Prostate gland (tissue), 2 donors: ENCODE results near the gene DNAJC2.
"Not testable (repeated sequence)": the region's sequence is repeated elsewhere in the genome, so short reads cannot be mapped to it uniquely, and the experiment has no call there.

ENCODE experiments used
- CTCF ChIP-seq, 4 experiments: fragments of 200-600 bp in 2 of 4; fragments of 450-650 bp in 2 of 4; sonication (generic) in 2 of 4; IDR thresholded peaks; 1 replicate in 3 of 4; 2 replicates in 1 of 4; pipeline ENCODE4 v1.5.1; 2016 to 2019; ENCODE audit warnings: antibody characterized with exemption in 4 of 4, mild to moderate bottlenecking in 2 of 4, moderate library complexity in 2 of 4
- POLR2AphosphoS5 ChIP-seq: sonication (generic); formaldehyde crosslinking; IDR thresholded peaks from one replicate; pipeline ENCODE4 v1.6.1; 2017; ENCODE audit warnings: antibody characterized with exemption

- not testable (repeated sequence) for TF ChIP-seq CTCF (IDR thresholded peaks at IDR 0.05); POLR2AphosphoS5
Measured at GRCh38 chr7:103266229-103266628, 78.3 kb downstream of the DNAJC2 start.
